HG03135 (cell line): Measurements from ENCODE around the gene PCSK1.

ENCODE experiments used
- ATAC-seq: cut with Tn5 transposase; IDR thresholded peaks from one replicate; pipeline ENCODE4 v1.9.1; 2021; ENCODE audit warnings: mild to moderate bottlenecking, moderate library complexity; ENCODE audit not compliant: unreplicated experiment

Gene PCSK1

DNA sequence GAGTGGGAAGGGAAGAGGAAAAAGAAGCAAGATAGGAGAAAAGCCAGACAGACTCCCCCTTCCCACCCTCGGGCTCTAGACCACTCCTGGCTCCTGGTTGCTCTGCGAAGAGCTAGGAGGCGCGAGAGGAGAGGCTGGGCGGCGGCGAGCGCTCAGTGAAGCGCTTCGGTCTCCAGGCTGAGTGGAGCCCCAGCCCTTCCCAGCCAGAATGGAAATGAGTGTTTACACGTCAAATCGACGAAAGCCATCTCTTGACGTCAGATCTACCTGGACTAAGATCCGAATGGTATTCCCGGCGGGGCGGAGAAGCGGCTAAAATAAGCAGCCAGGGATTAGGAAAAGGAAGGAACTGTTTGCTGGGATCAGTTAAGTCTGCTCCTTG lies at the start of gene PCSK1:
TSS of gene PCSK1 (minus strand) at position 183 of the 382 bp plus-strand sequence. CDS start 206 bp downstream, outside the sequence.
- ATAC-seq = no peak

DNA sequence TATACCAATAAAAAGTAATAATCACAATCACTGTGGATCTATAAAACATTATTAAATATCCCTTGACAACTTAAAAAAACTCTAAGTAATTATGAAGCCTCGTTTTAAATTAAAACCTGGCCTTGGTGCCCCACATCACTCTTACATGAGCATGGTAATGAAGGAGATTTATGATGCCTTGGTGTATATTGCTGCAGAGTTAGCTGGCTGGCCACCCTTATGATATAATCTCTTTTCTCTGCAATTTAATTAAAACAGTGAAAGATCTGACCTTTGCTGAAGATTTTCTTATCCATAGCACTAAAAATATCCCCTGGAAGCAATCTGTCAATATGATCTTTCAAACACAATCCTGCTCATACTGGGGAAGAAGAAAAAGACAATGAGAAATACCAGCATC lies 48.8 kb upstream of the PCSK1 start:
- ATAC-seq = no peak

DNA sequence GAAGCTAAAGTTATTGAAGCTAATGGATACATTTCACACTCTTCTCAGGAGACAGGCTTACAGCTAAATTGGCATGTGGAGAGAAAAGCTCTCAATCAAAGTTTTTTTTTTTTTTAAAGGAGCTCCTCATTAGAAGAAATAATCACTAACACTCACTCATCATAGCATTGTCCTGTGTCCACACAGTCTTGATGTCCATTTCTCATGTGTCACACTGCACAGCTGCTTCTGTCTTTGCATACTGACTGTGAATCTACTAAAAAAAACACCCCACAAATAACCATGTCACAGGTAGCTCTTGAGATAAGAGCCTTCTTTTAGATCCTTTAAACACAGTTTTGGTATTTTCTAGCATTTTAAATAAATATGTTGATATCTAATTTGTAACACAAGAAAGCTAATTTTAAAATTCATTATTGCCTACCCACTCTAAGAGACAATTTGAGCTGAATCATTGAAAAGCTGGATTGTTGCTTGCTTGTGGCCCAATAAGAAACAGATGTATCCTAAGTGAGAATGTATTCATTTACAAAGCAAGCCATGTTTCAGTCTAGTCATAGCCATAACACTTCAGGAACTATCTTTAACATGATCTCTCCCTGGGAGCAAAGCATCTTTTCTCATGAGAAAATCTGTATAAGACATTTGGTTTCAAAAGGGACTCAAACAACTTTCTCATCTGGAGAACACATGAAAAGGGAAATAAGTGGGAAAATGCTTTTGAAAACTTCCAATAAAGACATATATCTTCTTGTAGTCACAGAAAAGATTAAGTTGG lies 48.1 kb upstream of the PCSK1 start:
- ATAC-seq = no peak

DNA sequence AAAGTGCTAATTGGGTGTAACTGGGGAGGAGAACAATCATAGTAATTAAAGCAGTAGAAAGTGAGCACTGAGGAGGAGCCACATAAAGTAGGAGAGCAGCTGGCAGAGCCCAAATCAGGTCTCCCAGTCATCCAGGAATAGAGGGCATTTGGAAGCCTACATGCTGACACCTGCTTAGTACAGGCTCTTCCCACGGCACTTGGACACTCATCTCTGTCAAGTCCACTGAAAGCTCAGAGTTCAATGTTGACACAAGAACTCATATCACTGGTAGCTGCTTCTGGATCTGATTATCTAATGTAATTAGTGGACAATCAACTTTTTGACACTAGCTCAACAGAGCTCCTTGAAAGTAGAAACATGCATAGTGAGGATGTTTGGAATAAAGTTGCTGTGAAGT lies 45.9 kb upstream of the PCSK1 start:
- no peak for ATAC-seq

DNA sequence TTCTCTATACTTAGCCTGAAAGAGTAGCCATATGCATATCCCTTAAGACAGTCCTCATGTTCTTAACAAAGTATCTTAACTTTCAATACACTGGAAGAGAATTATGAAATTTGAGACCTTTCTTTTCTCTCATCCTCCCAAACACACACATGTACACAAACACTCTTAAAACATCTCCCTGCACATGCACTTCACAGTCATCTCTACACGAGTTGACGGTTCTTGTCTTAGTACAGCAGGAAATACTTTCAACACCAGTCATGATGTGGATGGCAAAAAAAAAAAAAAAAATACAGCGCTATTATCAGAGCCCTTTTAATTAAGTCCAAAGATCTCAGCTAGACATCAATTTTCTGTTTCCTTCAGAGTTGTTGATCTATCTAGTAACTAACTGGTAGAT lies 43.6 kb upstream of the PCSK1 start:
- no peak for ATAC-seq

DNA sequence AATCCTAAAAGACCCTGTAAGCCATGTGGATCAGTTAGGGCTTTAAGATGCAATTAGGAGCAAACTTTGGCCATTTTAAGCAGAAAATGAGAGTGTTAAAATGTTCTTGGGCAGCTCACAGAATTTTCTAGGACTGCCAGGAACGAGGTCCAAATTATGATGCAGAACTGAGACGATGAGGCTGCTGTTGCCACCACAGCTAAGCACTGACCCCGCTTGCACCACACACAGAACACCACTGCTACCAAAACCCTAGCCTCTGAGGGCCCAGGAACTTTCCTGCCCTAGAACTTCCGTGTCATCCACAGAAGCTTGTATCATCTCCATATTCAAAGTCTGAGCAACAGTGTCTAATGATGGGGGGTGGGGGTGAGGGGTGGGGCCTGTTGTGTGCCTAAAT lies 41.0 kb upstream of the PCSK1 start:
- no peak for ATAC-seq

DNA sequence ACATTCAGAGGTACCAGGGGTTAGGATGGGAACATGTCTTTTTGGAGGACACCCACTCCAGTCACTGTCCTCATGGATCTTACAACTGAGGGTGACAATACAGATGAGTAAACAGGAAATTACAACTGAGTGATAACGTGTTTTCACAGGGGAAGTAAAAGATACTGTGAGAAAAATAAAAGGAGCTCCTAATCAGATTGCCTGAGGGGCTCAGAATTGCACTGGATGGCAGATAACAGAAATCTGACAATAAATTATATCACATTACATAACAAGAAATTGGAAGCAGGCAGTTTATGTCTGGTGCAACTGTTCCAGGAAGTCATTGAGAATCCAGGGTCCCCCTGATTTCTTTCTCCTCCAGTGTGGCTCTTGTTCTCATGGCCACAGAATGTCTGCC lies 40.1 kb upstream of the PCSK1 start:
- ATAC-seq = no peak

DNA sequence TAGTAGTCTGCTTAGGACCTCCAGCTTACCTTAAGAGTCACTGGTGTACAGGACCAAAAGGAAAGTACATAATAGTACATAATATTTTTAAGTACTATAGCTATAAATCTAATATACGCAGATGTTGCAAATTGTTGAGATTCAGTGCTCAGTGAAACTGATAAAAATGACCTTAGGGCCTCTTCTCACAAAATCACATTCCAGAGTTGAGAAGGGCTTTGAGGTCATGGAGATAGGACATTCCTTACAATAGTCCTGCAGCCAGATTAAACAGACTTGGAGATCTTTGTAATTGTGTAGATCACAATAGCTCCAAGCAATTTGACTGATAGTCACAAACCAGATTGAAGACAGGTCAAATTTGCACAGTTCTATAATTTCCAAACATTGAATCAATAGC lies 37.7 kb upstream of the PCSK1 start:
- ATAC-seq = no peak

DNA sequence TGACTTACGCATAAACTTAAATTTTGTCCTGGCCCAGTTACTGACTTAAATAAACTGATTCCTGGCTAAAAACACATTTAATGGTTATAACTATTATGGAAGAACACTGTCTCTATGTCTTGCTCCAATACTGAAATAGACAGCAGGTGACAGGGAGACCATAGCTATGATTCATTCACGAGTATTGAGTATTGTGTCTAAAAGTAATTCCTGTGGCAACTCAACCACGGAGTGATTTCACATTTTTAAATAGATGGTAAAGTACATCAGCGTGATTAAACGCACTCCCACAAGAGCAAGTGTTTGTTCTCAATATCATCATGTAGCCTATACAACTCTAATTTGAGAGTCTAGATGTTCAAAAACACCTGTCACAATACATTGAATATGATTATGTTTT lies 35.9 kb upstream of the PCSK1 start:
- no peak for ATAC-seq

DNA sequence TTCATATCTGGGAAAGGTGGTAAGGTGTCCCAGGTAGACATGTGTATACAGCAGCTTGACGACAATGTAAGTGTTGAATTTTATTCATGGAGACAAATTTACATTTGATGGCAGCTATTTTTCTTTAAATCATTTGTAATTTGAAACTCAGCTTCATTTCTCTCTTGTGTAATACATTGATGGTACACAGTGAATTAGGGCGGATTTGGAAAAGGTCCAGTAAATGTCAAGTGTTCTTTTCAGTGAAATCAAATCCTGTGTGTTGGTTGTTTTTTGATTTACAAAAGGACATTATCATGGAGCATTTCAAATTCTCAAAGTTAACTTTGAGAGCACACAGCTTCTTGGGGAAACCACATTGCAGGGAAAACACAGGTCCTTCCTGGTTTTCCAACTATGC lies 30.0 kb upstream of the PCSK1 start:
- ATAC-seq = no peak

DNA sequence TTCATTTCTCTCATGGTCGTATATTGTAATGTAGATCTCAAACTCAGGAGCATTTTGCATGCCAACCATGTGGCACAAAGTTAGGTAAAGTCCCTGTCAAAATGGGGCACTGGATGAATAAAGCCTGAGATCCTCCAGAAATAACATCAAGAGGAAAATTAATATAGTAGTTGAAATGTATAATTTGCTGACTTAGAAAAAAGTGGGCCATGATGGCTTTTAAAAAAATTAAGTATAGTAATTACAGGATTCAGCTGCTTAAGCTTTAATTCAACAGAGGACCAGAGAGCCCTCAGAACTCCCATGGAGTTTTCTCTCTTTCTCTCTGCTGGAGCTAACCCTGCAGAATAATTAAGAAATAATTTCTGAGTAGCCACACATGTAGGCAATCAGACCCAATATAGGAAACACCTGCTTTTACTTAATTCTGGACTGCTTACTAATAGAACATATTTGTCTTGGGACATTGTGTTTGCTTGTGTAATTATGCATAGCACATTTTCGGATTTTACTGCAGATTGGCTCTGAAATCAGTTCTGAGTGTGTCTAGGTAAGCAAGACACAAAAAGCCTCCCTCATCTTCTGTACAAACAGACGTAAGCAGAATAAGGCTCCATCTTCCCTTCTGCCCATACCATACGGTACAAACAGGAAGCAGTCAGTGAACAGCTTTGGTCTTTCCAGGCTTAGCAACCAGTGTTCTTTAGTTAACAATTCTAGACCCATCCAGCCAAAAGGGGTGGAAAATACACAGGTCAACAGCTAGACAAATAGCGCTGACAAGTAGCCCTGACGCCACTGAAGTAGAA lies 26.5 kb upstream of the PCSK1 start:
- no peak for ATAC-seq

DNA sequence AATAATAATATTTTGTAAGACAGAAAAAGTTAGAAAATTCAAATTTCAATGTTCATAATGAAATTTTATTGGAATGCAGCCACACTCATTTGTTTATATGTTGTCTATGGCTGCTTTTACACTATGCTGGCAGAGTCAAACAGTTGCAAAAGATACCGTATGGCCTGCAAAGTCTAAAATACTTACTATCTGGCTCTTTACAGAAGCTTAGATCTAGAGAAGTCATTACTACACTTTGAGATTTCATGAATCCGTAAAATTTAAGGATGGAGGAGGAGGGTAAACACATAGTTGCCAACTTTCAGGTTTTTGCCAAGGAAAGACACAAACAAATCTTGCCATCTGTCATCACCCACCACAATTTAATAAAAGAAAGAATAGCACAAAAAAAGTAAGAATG lies 25.1 kb upstream of the PCSK1 start:
- no peak for ATAC-seq

DNA sequence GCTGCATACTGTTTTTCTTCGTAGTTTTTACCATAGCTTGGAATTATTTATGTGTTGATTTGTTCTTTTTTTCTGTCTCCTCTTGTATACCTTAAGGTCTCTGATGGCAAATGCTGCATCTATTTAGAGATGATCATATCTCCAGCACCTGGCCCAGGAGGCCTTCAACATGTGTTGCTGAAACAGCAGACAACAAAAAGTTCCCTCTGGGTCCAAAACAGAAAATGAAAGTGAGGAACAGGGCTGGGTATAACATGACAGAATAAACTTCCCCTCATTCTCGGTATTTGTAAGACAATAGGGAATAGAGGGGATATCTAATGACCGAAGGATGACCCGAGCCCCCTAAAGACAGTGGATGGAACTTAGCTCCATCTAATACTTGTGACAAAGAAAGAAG lies 22.7 kb upstream of the PCSK1 start:
- no peak for ATAC-seq

DNA sequence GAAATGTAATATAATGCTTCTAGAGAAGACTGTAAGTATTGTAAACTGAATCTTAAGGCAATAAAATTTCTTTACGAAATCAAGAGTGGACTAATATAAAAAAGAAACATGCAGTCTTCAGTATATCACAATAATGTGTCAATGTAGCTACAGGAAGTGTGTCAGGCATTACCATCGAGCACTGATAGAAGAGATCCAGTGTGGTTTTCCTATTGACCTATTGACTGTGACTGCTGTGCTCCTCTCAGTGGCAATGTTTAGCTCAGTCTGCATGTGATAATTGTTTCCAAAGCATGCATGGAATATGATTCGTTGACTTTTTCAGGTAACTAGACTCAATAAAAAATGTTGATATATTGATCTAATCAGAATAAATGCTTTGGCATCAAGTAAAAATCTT lies 20.3 kb upstream of the PCSK1 start:
- no peak for ATAC-seq

DNA sequence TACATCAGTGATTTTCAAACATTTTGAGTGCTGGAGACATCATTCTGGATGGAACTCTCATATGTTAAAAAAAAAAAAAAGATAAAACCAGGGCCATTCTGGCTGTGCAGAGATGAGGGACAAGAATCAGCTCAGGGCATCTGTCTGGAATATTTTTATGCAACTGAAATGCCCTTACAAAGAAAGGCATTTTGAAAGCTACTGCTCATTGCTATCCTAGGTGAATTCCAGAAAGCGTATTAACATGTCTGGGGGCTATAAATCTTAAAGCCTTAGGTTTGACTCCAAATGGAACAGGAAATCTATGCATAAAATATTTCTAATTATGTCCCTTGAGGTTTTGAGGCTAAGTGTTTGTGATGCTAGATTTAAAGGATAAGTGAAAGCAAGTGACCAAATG lies 14.9 kb upstream of the PCSK1 start:
- ATAC-seq = no peak

DNA sequence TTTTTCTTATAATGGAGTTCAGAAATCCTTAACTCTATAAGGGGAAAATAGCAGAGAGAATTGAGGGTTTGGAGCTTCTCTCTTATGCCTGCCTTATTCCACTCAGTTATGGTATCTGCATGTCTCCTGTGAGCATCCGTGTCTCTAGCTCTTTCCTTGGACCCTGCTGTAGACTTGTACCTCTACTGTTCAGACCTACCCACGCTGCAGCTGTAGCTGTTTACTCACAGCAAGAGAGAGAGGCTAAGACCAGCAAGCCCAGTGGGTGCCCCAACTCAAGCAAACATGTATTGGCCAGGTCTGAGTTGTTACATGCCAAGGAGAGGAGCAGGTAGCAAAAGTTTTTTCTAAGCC lies 7.1 kb upstream of the PCSK1 start:
- peak; percentile 25 for ATAC-seq

DNA sequence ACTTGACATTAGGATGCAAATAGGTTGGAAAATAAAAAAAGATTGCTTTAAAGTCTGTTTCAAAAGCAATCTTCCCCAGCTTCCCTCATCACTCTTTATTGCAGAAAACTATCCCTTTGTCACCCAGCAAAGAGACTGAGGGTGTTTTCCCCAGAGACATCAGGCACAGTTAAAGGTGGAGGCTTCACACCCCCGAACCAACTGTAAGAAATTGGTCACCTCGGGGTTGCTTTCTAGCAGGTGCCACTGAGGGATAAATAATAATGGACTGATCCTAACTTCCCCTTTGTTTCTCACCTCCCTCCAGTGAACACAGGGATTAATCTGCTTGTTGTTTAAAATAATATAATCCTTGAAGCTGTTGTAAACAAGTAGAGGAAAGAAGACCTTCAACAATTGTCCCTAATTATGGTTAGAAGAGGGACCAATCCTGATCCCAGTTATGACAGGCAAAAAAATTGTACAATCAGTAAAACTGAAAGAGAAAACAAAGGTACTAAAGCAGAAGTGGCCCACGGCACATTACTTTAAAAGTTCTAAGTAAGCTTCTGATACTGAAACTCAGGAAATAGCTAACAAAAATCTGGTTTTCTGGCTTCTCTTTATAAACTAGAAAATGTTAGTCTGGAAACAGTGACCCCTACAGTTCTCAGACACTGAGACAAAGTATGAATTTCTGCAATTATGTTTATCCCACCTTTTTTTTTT lies 6.6 kb upstream of the PCSK1 start:
- peak; percentile 97 for ATAC-seq

DNA sequence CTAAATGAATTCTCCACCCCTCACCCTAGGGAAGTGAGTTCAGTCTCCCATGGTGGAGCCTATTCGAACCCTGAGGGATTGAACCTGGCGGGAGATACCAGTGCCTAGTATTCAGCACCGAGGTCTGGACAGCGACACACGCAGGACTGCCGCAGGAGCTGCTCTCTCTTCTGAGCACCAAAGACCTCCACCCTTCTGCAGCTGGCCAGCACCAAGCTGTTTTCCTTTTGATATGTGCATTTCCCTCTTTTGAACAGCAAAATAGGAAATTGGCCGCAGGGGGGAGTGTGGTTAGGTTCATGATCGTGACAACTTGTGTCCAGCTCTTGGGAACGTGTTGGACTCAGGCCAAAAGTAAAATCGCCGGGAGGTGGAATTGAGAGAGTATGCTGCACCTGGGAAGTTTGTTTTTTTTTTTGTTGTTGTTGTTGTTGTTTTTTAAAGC lies 1.2 kb upstream of the PCSK1 start:
- ATAC-seq = peak; percentile 73

DNA sequence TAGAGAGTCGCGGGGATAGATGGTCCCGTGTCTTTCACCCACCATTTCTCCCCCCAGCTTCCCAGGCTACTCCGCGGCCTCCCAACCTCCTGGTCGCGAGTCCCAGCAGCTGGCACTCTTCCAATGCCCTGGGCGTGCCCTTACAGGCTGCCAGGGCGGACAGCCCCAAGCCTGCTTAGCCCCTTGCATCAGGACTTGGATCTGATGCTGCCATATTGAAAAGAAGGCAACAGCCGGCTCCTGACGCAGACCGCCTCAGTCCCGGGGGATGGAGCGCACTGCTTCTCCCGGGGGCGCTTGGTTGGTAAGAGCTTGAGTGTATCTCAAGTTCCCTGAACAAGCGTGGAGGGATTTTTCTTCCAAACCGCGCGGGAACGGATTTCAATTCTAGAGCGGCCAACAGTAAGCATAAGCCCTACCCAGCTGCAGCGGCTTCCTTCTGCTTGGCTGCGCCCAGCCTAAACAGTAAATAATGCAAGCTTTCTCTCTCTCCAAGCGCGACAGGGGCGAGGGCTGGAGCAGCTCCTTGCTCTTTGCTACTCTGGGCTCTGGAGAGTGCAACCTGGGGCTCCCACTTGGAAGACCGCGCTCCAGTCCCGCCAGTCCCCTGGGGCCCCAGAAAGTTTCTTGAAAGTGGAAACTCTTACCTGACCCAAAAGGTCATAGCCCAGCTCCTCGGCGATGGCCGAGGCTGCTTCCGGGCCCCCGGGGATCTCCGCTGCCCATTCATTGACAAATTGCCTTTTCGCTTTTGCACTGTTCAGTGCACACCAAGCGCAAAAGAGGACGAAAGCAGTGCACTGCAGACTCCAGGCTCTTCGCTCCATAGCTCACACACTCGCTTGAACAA lies 607 bp downstream of the PCSK1 start:
- ATAC-seq = no peak

DNA sequence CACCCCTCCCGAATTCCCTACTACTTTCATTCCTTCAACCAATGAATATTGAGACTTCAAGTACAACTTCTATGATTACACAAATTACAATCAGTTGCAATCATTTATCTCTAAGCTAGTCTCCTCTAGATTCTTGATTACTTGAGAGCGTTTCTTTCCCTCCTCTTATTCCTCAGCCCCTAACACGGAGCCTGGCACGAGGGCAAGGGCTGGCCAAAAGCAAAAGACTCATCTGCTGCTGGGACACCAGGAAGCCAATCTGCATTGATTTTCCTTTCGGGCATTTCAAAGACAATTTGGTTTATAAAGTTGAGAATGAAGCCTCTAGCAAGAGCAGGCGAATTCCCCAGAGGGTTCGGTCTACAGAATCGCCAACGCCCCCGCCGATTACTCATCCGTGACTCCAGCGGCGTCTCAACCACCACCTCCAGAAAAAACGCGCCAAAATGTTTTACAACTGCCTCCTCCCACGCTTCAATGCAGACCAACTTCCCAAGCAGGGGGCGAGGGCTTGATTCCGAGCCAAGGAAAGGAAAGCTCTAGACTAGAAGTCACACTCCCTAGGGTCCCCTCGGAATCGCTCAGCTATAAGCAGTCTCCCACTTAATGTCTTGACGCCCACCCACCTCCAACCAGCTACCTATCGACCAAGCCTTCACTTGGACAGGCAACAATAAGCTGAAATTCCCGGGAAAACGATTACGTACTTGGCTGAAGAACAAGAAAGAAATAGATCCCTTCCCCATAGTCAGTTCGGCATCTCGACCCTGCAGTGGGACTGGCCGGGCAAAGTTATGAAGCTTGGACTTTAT lies 1.5 kb downstream of the PCSK1 start:
- ATAC-seq = no peak
